ENCODE measurements around the gene LPIN1. TPM values are rescaled to one million over a fixed set of nuclear protein-coding genes. Genes with fewer than 3 reads are reported as not detected.

Gene LPIN1
- polyA plus RNA-seq, 2 of the 4 experiments (the other 2 are of a cell fraction) = 19.2 to 27.5 TPM

DNA sequence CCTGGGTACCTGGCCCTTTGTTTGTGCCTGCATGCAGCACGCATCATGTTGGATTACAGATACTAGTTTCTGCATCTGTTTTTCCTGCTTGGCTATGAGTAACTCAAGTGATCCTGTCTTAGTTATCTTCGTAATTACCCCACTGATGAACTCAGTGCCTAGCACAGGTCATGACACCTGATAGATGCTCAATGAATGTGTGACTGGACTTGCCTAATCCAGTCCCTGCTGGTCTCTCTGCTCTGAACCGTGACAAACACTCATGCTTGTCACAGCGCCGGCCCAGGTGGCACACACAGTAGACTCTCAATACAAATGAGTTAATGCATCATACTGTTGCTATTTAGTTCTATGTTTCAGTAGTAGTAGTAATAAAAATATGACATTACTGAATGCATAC is 45.2 kb upstream of the LPIN1 start:
- DNase-seq (ENCODE audit: low read depth in 1 of 2, low spot score in 1 of 2) (no peak), ATAC-seq (no peak), FAIRE-seq (no peak)
- Histone ChIP-seq H3K4me1 (peaks cover 23% of the 10 kb centered on the region), H3K27ac (no peak overlapping the region; a peak in 1 of 6 replicates), H3K9me3 (peaks cover 10% of the 10 kb centered on the region), H3K4me2 (no peak overlapping the region), H3K4me3 (no peak overlapping the region)
- ChIA-PET POLR2A (no interaction called here), CTCF (interaction anchor here (1.4 to 35.7 kb wide), 3 partner anchors 10 to 84 kb away, joined by 4 to 700 read pairs (median 5); no protein-coding TSS in a partner anchor)
- TF ChIP-seq ZC3H11A (IDR thresholded peaks at IDR 0.05) = no peak
- no peak for TF ChIP-seq ESRRA (IDR thresholded peaks at IDR 0.05; ENCODE audit: borderline replicate concordance, low read length)
- TF ChIP-seq CBX8 (IDR thresholded peaks at IDR 0.05) = no peak
- WGBS (ENCODE audit: missing lambda C conversion rate) = 80% methylated on average over 5 of the region's 5 CpGs

- ChIA-PET CTCF (interaction anchor here (1.0 to 35.7 kb wide), 2 partner anchors 9 to 83 kb away, joined by 3 to 700 read pairs; no protein-coding TSS in a partner anchor), POLR2A (no interaction called here)
- no peak overlapping the region for H3K4me3 ChIP-seq
- peaks cover 11% of the 10 kb centered on the region for H3K9me3 ChIP-seq
- H3K4me2 ChIP-seq = no peak overlapping the region
- no peak for FAIRE-seq
- ATAC-seq = no peak
- H3K4me1 ChIP-seq = peaks cover 17% of the 10 kb centered on the region
- no peak overlapping the region for H3K27ac ChIP-seq
- no peak for TF ChIP-seq POLR2A (IDR thresholded peaks at IDR 0.05; ENCODE audit: low read length)
- no peak for TF ChIP-seq EHMT2 (IDR thresholded peaks at IDR 0.05; ENCODE audit: low read depth)
- no peak for TF ChIP-seq CBX2 (IDR thresholded peaks at IDR 0.05; ENCODE audit: borderline replicate concordance, low read depth)
- no peak for TF ChIP-seq KDM1A (IDR thresholded peaks at IDR 0.05; ENCODE audit: low read depth)
- no peak for TF ChIP-seq JUN (IDR thresholded peaks at IDR 0.05)
- TF ChIP-seq HEYL (CRISPR knock-in tag; IDR thresholded peaks at IDR 0.05) = no peak
- no peak for TF ChIP-seq ZFP36 (IDR thresholded peaks at IDR 0.05; ENCODE audit: borderline replicate concordance, partially characterized antibody)
- no peak for TF ChIP-seq SREBF2 (IDR thresholded peaks at IDR 0.05)
- TF ChIP-seq, protein P1, sequence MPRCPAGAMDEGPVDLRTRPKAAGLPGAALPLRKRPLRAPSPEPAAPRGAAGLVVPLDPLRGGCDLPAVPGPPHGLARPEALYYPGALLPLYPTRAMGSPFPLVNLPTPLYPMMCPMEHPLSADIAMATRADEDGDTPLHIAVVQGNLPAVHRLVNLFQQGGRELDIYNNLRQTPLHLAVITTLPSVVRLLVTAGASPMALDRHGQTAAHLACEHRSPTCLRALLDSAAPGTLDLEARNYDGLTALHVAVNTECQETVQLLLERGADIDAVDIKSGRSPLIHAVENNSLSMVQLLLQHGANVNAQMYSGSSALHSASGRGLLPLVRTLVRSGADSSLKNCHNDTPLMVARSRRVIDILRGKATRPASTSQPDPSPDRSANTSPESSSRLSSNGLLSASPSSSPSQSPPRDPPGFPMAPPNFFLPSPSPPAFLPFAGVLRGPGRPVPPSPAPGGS (IDR thresholded peaks at IDR 0.05) = no peak
- no peak for TF ChIP-seq HMGXB4 (CRISPR knock-in tag; IDR thresholded peaks at IDR 0.05; ENCODE audit: borderline replicate concordance)
- TF ChIP-seq FOSL2 (IDR thresholded peaks at IDR 0.05) = no peak
- no peak for TF ChIP-seq FOSL2 (CRISPR knock-in tag; IDR thresholded peaks at IDR 0.05)
- no peak for TF ChIP-seq HOXB5 (CRISPR knock-in tag; IDR thresholded peaks at IDR 0.05)
- TF ChIP-seq FOXS1 (CRISPR knock-in tag; IDR thresholded peaks at IDR 0.05) = no peak
- no peak for TF ChIP-seq JUNB (IDR thresholded peaks at IDR 0.05)
- TF ChIP-seq HDAC2 (IDR thresholded peaks at IDR 0.05) = no peak
- TF ChIP-seq, protein P2, sequence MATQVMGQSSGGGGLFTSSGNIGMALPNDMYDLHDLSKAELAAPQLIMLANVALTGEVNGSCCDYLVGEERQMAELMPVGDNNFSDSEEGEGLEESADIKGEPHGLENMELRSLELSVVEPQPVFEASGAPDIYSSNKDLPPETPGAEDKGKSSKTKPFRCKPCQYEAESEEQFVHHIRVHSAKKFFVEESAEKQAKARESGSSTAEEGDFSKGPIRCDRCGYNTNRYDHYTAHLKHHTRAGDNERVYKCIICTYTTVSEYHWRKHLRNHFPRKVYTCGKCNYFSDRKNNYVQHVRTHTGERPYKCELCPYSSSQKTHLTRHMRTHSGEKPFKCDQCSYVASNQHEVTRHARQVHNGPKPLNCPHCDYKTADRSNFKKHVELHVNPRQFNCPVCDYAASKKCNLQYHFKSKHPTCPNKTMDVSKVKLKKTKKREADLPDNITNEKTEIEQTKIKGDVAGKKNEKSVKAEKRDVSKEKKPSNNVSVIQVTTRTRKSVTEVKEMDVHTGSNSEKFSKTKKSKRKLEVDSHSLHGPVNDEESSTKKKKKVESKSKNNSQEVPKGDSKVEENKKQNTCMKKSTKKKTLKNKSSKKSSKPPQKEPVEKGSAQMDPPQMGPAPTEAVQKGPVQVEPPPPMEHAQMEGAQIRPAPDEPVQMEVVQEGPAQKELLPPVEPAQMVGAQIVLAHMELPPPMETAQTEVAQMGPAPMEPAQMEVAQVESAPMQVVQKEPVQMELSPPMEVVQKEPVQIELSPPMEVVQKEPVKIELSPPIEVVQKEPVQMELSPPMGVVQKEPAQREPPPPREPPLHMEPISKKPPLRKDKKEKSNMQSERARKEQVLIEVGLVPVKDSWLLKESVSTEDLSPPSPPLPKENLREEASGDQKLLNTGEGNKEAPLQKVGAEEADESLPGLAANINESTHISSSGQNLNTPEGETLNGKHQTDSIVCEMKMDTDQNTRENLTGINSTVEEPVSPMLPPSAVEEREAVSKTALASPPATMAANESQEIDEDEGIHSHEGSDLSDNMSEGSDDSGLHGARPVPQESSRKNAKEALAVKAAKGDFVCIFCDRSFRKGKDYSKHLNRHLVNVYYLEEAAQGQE (IDR thresholded peaks at IDR 0.05) = no peak
- TF ChIP-seq, protein P3, sequence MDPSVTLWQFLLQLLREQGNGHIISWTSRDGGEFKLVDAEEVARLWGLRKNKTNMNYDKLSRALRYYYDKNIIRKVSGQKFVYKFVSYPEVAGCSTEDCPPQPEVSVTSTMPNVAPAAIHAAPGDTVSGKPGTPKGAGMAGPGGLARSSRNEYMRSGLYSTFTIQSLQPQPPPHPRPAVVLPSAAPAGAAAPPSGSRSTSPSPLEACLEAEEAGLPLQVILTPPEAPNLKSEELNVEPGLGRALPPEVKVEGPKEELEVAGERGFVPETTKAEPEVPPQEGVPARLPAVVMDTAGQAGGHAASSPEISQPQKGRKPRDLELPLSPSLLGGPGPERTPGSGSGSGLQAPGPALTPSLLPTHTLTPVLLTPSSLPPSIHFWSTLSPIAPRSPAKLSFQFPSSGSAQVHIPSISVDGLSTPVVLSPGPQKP (IDR thresholded peaks at IDR 0.05; ENCODE audit: low read depth, low read length) = no peak
- DNase-seq (ENCODE audit: low read depth in 1 of 2, low spot score in 1 of 2) = no peak
- WGBS (ENCODE audit: missing lambda C conversion rate) = 72% methylated on average over 14 of the region's 14 CpGs
Observed at GRCh38 chr2:11701751-11702301, 44.6 kb upstream of the LPIN1 start.

Data from A549 (cell line).